NCI-H187 treated with DMSO at 0.1 percent for 48 hours (cell line): Measurements from ENCODE around the gene MUC15.

ENCODE experiments used
- DNase-seq: peaks from one replicate; lab custom pipeline; 2025; lab: John Stamatoyannopoulos, UW

Gene MUC15

DNA sequence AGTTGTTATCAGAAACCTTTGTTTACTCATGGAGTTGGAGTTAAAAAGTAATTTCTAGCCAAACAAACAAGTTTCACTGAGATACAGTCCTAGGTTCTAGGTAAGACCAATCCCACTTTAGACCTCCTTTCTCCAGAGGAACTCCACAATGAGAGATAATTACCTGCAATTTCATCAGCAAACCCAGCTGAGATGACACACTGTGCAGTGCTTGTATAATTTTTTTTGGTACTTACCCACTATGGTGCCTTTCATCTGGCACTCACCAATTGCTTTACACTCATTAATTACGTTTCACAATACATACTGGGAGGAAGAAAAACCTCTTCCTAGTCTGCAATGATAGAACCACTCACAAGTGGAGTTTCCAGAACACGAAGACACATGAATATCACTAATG is 1.8 kb upstream of the MUC15 start:
- DNase-seq = no peak

DNA sequence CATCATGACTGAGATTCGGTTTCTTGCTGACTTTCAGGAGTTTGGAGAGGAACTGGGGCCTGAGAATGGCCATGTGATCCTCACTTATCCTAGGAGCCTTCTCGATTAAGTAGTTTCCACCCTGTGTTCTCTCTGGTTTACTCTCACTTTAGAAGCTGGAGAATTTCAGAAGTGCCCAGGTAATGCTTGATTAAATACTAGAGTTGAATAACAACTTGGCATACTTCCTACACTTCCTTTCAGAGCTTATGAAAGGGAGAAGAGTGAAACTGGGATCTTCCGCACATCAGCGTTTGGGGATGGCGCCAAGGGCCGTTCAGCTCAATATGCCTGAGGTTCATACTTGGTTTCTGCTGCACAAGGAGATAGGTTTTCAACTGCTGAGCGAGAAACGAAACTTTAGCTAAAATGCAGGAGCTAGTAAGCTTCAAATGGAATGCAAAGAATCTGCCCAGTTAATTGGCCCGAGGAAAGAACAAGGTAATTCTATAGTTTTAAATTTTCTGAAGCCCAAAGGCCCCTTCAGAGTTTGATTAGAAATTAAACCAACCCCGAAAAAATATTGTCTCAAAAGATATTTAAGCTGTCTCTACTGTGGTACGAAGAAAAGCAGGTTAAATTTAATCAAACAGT is 823 bp upstream of the MUC15 start:
- DNase-seq = no peak

DNA sequence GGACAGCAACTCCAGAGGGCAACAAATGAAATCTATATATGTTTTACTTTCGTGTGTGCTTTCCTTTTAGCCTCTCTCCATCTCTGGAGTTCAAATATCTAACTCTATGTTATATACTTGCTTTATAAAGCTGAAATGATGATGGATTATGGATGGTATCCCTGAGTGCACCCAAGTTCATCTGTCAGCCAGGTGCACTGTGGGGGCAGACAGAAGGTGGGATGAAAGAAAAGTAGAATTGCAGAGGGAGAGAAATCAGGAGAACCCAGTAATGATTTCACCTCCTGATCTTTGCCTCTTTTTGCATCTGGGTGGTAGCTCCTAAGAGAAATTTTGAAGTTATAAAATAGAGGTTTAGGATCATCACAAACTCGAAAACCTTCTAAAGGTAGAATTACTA is 2.4 kb downstream of the MUC15 start:
- no peak for DNase-seq

DNA sequence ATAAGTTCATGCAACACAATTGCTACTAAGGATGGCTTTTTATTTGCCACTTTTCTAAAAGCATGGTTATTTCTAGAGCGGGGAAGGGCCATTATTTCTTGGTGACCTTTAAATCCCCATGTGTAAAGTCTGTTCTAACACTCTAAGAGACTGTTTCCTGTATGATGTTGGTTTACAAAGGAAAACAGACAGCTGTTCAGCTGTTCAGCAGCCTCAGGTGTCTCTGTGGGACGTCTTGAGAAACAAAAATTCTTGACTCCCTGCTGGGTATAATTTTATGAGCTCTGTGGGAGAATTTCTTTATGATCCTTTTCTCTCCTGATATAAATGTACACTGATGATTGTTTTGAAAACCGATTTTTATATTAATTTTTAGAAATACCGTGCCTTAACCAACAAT is 13.9 kb downstream of the MUC15 start:
- DNase-seq = no peak

DNA sequence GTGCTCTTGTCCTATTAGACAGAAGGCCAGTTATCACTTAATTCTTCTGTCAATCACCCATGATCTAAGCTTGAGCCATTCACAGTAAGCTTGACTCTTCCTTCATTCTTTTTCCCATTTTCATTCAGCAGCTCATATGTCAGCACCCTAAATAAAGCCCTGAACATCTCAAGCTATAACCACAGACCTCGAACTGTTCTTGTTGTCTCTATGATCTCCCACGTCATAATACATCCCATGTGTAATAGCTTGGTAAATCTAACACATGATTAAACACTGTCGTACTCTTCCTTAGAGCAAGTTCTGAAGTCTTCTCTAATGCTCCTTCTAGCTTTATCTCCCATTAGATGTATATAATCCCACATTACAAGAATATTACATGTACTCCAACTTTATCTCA is 14.4 kb downstream of the MUC15 start:
- DNase-seq = no peak

DNA sequence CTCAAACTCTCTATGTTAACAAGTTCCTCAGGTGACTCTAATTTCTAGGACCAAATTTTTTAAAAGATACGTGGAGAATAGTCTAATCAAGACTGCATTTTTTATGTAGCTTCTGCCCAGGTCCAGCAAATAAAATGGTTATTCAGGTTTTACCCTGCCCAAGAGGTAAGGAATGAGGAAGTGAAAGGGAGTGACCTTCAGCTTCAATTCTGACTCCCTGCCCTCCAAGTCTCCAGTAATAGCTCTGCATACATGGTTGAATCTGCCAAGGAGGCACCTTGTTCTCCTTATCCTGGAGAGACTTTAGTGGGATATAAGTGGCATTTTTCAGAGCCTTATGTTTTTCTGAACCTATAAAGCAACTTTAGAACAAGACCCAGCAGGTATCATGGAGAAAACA is 15.5 kb downstream of the MUC15 start:
- DNase-seq = no peak

DNA sequence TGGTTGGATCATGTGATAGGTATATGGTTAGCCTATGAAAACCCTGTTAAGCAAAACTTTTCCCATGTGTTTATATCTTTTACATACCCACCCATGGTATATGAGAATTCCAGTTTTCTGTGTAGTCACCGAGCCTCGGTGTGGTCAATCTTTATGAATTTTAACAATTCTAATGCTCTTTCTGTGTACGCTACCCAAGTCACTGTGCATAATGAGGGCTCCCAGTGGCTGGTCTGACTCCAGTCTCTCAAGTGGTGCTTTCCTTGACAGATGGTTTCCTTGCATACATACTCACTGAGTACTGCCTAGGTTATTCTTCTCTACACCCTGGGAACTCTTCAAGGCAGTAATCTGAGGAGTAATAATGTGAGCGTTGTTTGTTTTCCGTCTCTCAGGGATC is 17.6 kb downstream of the MUC15 start:
- no peak for DNase-seq

DNA sequence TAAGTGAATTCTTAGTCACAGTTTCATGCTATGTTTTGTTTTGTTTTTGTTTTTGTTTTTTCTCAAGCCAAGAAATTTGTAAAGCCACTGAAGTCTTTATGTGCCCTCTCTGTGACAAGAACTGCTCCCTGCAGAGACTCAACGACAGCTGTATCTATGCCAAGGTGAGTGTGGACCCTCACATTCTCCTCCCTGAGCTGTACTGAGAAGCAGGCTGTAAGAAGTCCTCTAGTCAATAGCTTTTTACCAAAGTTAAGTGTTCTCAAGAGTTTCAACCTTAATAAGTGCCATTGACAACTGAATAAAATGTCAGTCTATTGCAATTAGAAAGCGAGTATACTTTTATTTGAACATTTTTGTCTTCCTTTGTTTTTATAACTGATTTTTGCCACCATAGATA is 18.9 kb downstream of the MUC15 start:
- no peak for DNase-seq

DNA sequence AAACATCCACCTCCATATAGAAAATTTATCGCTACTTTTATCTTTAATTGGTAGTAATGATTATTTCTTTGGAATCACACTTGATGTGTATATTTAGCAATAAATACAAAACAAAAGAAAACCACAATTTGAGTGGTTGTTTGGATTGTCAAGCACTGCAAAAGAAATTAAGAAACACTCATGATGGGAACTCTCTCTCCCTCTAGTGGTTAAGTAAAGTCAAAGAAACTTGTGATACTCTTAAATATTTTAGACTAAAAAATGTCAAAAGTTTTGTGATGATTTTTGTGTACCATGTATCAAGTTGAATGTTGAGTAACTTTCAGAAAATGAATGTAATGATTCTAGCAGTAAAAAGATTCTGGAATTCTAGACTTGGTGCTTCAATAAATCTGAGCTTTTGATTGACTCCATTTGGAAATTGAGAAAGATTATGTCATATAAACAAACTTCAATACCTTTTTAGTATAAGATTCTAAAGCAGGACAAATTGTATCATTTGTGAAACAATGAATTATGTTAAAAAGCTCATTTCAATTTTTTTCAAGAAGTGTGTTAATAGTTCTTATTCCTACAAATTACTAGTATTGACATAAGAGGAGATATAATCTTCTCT is 20.8 kb downstream of the MUC15 start:
- DNase-seq = no peak

DNA sequence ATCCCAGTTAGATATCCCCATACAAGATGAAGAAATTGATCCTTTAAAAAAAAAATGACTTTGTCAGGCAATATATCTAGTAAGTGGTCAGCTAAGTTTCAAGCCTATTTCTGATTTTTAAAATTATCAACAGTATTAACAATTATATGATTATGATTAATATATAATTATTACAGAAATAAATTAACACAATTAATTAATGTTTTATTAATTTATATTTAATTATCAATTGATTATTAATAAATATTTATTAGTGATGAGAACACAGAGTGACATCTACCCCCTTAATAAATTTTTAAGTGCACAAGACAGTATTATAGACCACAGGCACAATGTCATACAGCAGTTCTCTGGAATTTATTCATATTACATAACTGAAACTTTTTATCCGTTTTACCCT is 22.0 kb downstream of the MUC15 start:
- no peak for DNase-seq

DNA sequence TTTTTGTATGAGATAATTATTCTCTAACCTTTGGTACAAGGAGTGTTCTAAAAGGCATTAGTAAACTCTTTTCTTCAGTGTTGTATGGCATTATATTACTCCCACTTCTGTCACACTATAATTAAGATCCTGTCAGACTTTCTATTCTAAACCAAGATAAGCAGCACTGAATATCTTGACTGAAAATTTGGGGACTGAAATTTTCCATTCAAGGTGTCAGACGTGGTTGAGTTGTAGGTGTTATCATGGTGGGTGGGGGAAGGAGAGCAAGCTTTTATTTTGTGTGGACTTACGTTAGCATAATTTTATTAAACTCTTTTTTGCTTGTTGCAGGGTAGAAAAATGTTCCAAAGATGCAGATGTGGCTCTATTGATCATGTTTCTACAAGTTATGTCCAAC is 22.9 kb downstream of the MUC15 start:
- DNase-seq = no peak

DNA sequence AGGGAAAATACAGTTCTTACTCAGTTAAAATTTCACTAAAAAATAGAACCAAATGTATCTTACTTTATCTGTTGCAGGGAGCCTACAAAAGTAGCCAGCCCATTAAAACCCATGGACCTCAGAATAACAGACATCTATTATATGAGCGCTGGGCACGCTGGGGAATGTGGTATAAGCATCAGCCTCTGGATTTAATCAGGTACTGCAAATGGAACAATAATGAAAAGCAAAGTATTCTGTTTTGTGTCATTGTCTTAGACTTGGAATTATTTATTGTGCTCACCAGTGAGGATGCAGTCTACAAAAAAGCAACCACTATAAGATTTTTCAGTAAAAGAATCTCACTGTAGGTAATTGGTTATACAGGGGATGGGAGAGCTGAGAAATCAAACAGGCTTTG is 30.2 kb downstream of the MUC15 start:
- DNase-seq = no peak

DNA sequence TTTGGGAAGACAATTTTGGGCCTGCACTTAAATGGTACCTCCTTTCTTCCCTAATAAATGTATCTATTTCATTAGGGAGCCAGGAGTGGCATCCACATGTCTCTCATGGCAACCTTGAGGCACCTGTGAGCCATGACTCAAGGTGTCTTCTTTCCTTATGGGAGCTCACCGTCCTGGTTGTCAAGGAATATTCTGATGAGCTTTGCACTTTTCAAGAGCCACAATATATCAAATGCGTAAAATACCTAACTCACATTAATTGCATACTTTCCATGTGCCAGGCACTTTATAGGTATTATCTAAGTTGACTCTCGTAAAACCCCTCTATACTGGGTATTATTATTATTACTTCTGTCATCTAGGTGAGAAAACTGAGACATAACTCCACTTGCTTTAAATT is 32.5 kb downstream of the MUC15 start:
- no peak for DNase-seq

DNA sequence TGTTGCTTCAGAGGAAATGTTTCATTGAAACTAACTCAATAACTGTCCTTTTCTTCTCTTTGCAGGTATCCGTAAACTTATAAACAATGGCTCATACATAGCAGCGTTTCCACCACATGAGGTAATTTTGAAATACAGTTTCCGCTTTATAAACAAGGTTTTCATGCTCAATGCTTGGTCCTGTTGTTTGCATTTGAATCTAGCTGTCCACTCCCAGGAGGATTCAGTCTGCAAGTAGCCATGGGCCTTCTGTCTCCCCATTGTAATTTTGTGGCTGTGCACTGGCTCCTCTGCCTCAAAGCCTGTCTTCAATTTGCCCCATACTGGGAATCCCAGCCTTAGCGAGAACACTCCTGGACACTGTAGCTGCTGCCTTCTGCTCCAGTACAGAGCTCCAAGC is 34.7 kb downstream of the MUC15 start:
- DNase-seq = no peak

DNA sequence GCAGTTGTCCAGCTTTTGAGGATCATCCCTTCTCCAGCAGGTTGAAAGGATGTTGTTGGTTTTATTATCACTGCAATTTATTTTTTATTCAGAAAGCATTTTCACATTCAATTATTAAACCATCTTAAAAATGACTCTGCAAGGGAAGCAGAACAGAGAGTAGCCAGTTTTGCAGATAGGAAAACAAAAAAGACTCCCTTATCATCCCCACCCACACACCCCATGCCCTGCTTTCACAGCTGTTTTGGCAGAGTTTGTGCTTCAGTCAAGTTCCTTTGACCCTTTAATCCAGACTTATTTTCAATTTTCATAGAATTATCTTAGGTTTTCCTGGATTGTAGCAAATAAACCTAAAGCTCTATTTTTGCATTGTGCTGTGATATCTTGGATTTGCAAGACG is 44.4 kb downstream of the MUC15 start:
- no peak for DNase-seq

DNA sequence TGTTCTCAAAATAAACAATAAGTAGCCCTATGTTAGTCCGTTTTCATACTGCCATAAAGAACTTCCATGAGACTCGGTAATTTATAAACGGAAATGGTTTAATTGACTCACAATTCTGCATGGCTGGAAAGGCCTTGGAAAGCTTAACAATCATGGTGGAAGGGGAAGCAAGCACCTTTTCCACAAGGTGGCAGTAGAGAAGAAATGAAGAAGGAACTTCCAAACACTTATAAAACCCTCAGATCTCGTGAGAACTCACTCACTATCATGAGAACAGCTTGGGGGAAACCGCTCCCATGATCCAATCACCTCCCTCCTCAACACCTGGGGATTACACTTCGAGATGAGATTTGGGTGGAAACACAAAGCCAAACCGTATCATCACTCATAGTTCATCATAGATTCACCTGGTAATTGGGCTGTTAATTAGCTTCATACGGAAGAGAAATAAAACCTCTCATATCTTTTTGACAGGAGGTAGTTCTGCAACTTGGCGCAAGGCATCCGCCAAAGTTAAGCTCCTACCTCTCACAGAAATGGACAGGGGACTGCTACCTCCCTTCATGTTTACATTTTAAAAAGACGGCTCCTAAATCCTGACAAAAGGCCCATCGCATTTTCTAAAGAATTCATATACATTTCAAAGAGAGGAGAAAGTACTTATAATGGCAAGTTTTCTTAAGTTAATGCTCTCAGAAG is 49.0 kb downstream of the MUC15 start:
- no peak for DNase-seq

DNA sequence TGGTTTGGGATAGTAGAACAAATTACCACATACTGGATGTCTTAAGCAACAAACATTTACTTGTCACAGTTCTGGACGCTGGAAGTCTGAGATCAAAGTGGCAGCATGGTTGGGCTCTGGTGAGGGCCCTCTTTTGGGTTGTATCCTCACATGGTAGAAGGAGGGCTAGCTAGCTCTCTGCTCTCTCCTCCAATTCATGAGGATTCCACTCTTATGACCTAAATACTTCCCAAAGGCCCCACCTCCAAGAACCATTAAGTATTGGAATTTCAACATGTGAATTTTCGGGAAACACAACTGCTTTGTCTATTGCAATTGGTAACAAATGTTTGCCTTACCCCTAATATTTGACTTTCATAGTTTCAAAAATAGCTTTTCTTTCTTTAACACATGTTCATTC is 52.6 kb downstream of the MUC15 start:
- DNase-seq = no peak

DNA sequence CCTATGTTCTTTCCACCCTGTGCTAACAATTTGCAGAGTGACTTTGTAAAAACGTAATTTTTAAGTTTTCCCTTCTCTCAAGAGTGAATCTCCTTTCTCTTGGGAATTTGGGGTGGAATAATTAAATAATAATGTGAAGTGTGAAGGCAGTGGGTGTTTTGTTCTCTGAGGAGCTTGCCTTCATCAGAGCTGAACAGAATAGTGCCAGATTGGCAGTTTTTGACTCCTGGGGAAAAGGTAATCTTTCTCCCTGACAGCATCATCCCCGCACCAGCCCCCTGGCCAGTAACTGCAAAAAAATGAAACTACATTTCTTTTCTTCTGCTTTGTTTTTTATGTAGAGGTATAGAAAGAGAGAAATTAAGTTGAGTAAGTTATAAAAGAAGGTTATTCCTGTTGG is 59.9 kb downstream of the MUC15 start:
- DNase-seq = no peak

DNA sequence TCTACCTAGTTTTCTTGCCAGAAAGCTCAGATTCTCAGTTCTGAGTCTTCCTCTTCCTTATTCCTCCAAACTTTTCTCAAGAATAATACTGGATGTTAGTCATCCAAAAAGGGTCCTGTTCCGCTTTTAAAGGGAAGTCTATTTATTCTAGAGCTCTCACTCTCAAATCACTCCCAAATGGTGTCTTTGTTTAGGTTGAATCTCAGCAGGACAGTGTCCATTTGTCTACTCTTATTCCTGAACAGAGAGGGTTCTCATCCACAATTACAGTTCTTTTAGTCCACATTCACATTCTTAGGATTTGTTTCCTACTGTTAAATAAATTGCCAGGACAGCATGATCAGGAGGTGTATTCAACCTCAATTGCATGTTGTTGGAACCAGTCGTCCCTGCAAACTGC is 61.3 kb downstream of the MUC15 start:
- DNase-seq = no peak

DNA sequence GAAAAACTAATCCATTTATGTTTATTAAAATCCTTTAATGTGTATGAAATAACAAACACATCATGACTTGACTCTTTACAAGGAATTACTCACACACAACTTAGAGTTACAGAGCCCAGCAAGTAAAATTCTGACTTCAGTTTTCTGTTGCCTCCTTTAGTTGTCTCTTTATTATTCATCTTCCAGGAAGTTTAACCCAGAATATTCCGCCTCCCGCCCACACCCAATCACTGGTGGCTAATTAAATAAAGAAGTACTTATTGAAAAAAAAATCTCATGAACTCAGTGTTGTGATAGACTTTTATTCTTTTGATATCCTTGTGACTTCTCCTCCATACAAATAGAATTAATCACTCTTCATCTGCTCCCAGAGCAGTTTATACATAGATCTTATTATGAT is 61.9 kb downstream of the MUC15 start:
- DNase-seq = no peak
